Measurements from ENCODE around the gene KIF5C.

Gene KIF5C

GRCh38 chr2:149004836-149005235, 129.8 kb downstream of the KIF5C start:
- H3K27ac ChIP-seq (ENCODE audit: insufficient read depth in 1 of 2, low read depth in 1 of 2, low read length in 2 of 2, poor library complexity in 1 of 2, severe bottlenecking in 2 of 2) = no peak overlapping the region
- H3K9me3 ChIP-seq (ENCODE audit: control extremely low read depth in 1 of 5, control insufficient read depth in 4 of 5, insufficient read depth in 2 of 5, low read depth in 1 of 5, low read length in 4 of 5) = no peaks in the 10 kb centered on the region
- peaks cover 0 to 5% (median 0%) of the 10 kb centered on the region in 4 experiments for H3K4me1 ChIP-seq (ENCODE audit: control extremely low read depth in 1 of 4, control insufficient read depth in 4 of 4, insufficient read depth in 4 of 4, low read length in 3 of 4)
- no peak for DNase-seq
- H3K36me3 ChIP-seq (ENCODE audit: control insufficient read depth in 4 of 4, insufficient read depth in 4 of 4, low read length in 3 of 4) = no peaks in the 10 kb centered on the region
- POLR2A ChIA-PET = no interaction called here
- CTCF ChIA-PET = interaction anchor here (0.6 to 1.2 kb wide), 2 partner anchors 12 to 74 kb away, joined by 3 read pairs; no protein-coding TSS in a partner anchor
- no peak overlapping the region for H3K4me3 ChIP-seq (ENCODE audit: control insufficient read depth in 1 of 7, extremely low read depth in 1 of 7, insufficient read depth in 4 of 7, low read depth in 2 of 7, low read length in 6 of 7)
- H3K27me3 ChIP-seq (replicated peaks in 2 of 5; ENCODE audit: control insufficient read depth in 4 of 5, insufficient read depth in 5 of 5, low read length in 4 of 5) = peaks cover 0 to 6% (median 0%) of the 10 kb centered on the region in 5 experiments
- no CpG with 5 or more reads among the region's 3 CpGs for WGBS (ENCODE audit: insufficient coverage)

GRCh38 chr2:149005471-149006077, 130.5 kb downstream of the KIF5C start:
- CTCF ChIA-PET = no interaction called here
- Histone ChIP-seq H3K9me3 (ENCODE audit: control extremely low read depth in 1 of 5, control insufficient read depth in 4 of 5, insufficient read depth in 2 of 5, low read depth in 1 of 5, low read length in 4 of 5) (no peaks in the 10 kb centered on the region), H3K4me3 (ENCODE audit: control insufficient read depth in 1 of 7, extremely low read depth in 1 of 7, insufficient read depth in 4 of 7, low read depth in 2 of 7, low read length in 6 of 7) (no peak overlapping the region), H3K27me3 (replicated peaks in 2 of 5; ENCODE audit: control insufficient read depth in 4 of 5, insufficient read depth in 5 of 5, low read length in 4 of 5) (peaks cover 0 to 6% (median 0%) of the 10 kb centered on the region in 5 experiments), H3K36me3 (ENCODE audit: control insufficient read depth in 4 of 4, insufficient read depth in 4 of 4, low read length in 3 of 4) (no peaks in the 10 kb centered on the region), H3K27ac (ENCODE audit: insufficient read depth in 1 of 2, low read depth in 1 of 2, low read length in 2 of 2, poor library complexity in 1 of 2, severe bottlenecking in 2 of 2) (no peak overlapping the region), H3K4me1 (ENCODE audit: control extremely low read depth in 1 of 4, control insufficient read depth in 4 of 4, insufficient read depth in 4 of 4, low read length in 3 of 4) (peaks cover 0 to 8% (median 0%) of the 10 kb centered on the region in 4 experiments)
- DNase-seq = no peak
- 100% methylated on average over 6 of the region's 6 CpGs for WGBS (ENCODE audit: insufficient coverage)
- POLR2A ChIA-PET = no interaction called here

DNA sequence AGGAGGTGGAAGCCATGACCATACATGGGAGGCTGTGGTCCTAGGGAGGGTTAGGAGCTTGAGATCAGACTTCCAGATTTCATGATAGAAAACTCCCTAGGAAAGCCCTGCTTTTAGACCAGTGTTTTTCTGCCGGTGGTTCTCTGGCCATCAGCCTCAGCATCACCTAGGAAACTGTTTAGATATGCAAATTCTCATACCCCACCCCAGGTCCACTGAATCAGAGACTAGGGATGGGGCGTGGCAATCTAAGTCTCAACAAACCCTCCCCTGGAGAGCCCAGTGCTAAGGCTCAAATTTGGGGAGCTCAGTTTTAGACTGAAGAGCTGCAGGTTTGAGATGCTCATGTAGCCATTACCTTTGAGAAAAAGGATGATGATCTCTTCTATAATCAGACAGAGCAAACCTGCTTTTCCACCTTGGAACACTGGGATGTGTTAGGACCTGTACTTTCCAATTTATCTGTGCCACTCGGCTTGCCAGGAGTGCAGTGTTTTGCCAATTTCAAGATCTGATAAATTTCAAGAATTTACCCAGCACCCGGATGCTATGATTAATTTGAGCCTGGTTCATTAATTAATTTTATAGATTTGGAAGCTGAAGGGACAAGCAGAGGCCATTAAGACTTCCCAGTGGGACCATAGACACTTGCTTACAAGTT, 132.0 kb downstream of the KIF5C start:
- no peak for DNase-seq
- H3K27me3 ChIP-seq (replicated peaks in 2 of 5; ENCODE audit: control insufficient read depth in 4 of 5, insufficient read depth in 5 of 5, low read length in 4 of 5) = peaks cover 0 to 6% (median 0%) of the 10 kb centered on the region in 5 experiments
- WGBS (ENCODE audit: insufficient coverage) = 84% methylated on average over 3 of the region's 4 CpGs
- ChIA-PET POLR2A (no interaction called here), CTCF (interaction anchor here (1.7 kb wide), 1 partner anchor 11 kb away, joined by 10 read pairs; no protein-coding TSS in a partner anchor)
- peaks cover 0 to 8% (median 0%) of the 10 kb centered on the region in 4 experiments for H3K4me1 ChIP-seq (ENCODE audit: control extremely low read depth in 1 of 4, control insufficient read depth in 4 of 4, insufficient read depth in 4 of 4, low read length in 3 of 4)
- H3K36me3 ChIP-seq (ENCODE audit: control insufficient read depth in 4 of 4, insufficient read depth in 4 of 4, low read length in 3 of 4) = no peaks in the 10 kb centered on the region
- H3K9me3 ChIP-seq (ENCODE audit: control extremely low read depth in 1 of 5, control insufficient read depth in 4 of 5, insufficient read depth in 2 of 5, low read depth in 1 of 5, low read length in 4 of 5) = no peaks in the 10 kb centered on the region
- H3K27ac ChIP-seq (ENCODE audit: insufficient read depth in 1 of 2, low read depth in 1 of 2, low read length in 2 of 2, poor library complexity in 1 of 2, severe bottlenecking in 2 of 2) = no peak overlapping the region
- no peak overlapping the region for H3K4me3 ChIP-seq (ENCODE audit: control insufficient read depth in 1 of 7, extremely low read depth in 1 of 7, insufficient read depth in 4 of 7, low read depth in 2 of 7, low read length in 6 of 7)

DNA sequence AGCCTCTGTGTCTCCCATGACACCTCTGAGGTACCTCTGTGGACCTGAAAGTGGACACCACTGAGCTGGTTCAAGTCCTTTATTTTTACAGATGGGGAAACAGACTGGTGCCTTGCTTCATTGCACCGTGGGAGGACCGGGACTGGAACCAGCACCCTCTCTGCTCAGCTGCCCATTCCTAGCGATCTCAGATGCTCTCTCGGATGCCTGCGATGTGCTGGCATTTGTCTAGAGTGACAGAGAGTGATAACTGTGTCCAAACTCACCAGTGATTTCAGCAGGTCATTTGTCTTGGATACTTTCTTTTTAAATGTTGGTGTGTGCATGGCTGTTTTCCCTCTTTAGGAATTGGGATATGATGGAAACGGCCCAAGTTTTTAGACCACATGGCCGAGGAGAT, 133.4 kb downstream of the KIF5C start:
- Histone ChIP-seq H3K27me3 (replicated peaks in 2 of 5; ENCODE audit: control insufficient read depth in 4 of 5, insufficient read depth in 5 of 5, low read length in 4 of 5) (peaks cover 0 to 7% (median 0%) of the 10 kb centered on the region in 5 experiments), H3K36me3 (ENCODE audit: control insufficient read depth in 4 of 4, insufficient read depth in 4 of 4, low read length in 3 of 4) (no peaks in the 10 kb centered on the region), H3K27ac (ENCODE audit: insufficient read depth in 1 of 2, low read depth in 1 of 2, low read length in 2 of 2, poor library complexity in 1 of 2, severe bottlenecking in 2 of 2) (no peak overlapping the region), H3K9me3 (ENCODE audit: control extremely low read depth in 1 of 5, control insufficient read depth in 4 of 5, insufficient read depth in 2 of 5, low read depth in 1 of 5, low read length in 4 of 5) (no peaks in the 10 kb centered on the region), H3K4me1 (ENCODE audit: control extremely low read depth in 1 of 4, control insufficient read depth in 4 of 4, insufficient read depth in 4 of 4, low read length in 3 of 4) (peaks cover 0 to 8% (median 0%) of the 10 kb centered on the region in 4 experiments), H3K4me3 (ENCODE audit: control insufficient read depth in 1 of 7, extremely low read depth in 1 of 7, insufficient read depth in 4 of 7, low read depth in 2 of 7, low read length in 6 of 7) (no peak overlapping the region)
- DNase-seq = no peak
- CTCF ChIA-PET = interaction anchor here (1.7 to 2.0 kb wide), 2 partner anchors 9 to 10 kb away, joined by 9 to 10 read pairs; no protein-coding TSS in a partner anchor
- POLR2A ChIA-PET = no interaction called here
- 97% methylated on average over 6 of the region's 7 CpGs for WGBS (ENCODE audit: insufficient coverage)

GRCh38 chr2:149009576-149010461, 134.8 kb downstream of the KIF5C start:
- 90% methylated on average over 30 of the region's 31 CpGs for WGBS (ENCODE audit: insufficient coverage)
- no peak for DNase-seq
- H3K36me3 ChIP-seq (ENCODE audit: control insufficient read depth in 4 of 4, insufficient read depth in 4 of 4, low read length in 3 of 4) = no peaks in the 10 kb centered on the region
- CTCF ChIA-PET = interaction anchor here (0.8 to 2.0 kb wide), 2 partner anchors 7 to 9 kb away, joined by 3 to 9 read pairs; no protein-coding TSS in a partner anchor
- POLR2A ChIA-PET = no interaction called here
- H3K27me3 ChIP-seq (replicated peaks in 2 of 5; ENCODE audit: control insufficient read depth in 4 of 5, insufficient read depth in 5 of 5, low read length in 4 of 5) = peaks cover 0 to 7% (median 0%) of the 10 kb centered on the region in 5 experiments
- H3K27ac ChIP-seq (ENCODE audit: insufficient read depth in 1 of 2, low read depth in 1 of 2, low read length in 2 of 2, poor library complexity in 1 of 2, severe bottlenecking in 2 of 2) = no peak overlapping the region
- no peak overlapping the region for H3K4me3 ChIP-seq (ENCODE audit: control insufficient read depth in 1 of 7, extremely low read depth in 1 of 7, insufficient read depth in 4 of 7, low read depth in 2 of 7, low read length in 6 of 7)
- H3K4me1 ChIP-seq (ENCODE audit: control extremely low read depth in 1 of 4, control insufficient read depth in 4 of 4, insufficient read depth in 4 of 4, low read length in 3 of 4) = peaks cover 0 to 8% (median 0%) of the 10 kb centered on the region in 4 experiments
- H3K9me3 ChIP-seq (ENCODE audit: control extremely low read depth in 1 of 5, control insufficient read depth in 4 of 5, insufficient read depth in 2 of 5, low read depth in 1 of 5, low read length in 4 of 5) = no peaks in the 10 kb centered on the region

- Histone ChIP-seq H3K36me3 (ENCODE audit: control insufficient read depth in 4 of 4, insufficient read depth in 4 of 4, low read length in 3 of 4) (no peaks in the 10 kb centered on the region), H3K27ac (ENCODE audit: insufficient read depth in 1 of 2, low read depth in 1 of 2, low read length in 2 of 2, poor library complexity in 1 of 2, severe bottlenecking in 2 of 2) (no peak overlapping the region), H3K4me1 (ENCODE audit: control extremely low read depth in 1 of 4, control insufficient read depth in 4 of 4, insufficient read depth in 4 of 4, low read length in 3 of 4) (peaks cover 0 to 12% (median 2%) of the 10 kb centered on the region in 4 experiments), H3K9me3 (ENCODE audit: control extremely low read depth in 1 of 5, control insufficient read depth in 4 of 5, insufficient read depth in 2 of 5, low read depth in 1 of 5, low read length in 4 of 5) (no peaks in the 10 kb centered on the region), H3K4me3 (ENCODE audit: control insufficient read depth in 1 of 7, extremely low read depth in 1 of 7, insufficient read depth in 4 of 7, low read depth in 2 of 7, low read length in 6 of 7) (no peak overlapping the region), H3K27me3 (replicated peaks in 2 of 5; ENCODE audit: control insufficient read depth in 4 of 5, insufficient read depth in 5 of 5, low read length in 4 of 5) (peaks cover 0 to 8% (median 0%) of the 10 kb centered on the region in 5 experiments)
- 100% methylated on average over 4 of the region's 9 CpGs for WGBS (ENCODE audit: insufficient coverage)
- no peak for DNase-seq
- ChIA-PET POLR2A (no interaction called here), CTCF (interaction anchor here (1.2 kb wide), 2 partner anchors 300 to 549 kb away, joined by 4 to 5 read pairs; no protein-coding TSS in a partner anchor)
Observed at GRCh38 chr2:149012545-149012944, 137.5 kb downstream of the KIF5C start.

Measured in common myeloid progenitor, CD34-positive (primary cell).